Rectal smooth muscle tissue (tissue), 1 donor: ENCODE measurements around the gene DIS3L2.

Source experiments
- H3K27ac ChIP-seq: one replicate; pipeline ENCODE4 v1.7.0; 2013; ENCODE audit warnings: low read depth, low read length, inconsistent platforms
- H3K27me3 ChIP-seq: one replicate; pipeline ENCODE4 v1.7.0; 2013; ENCODE audit warnings: low read length; ENCODE audit not compliant: control insufficient read depth, insufficient read depth
- H3K36me3 ChIP-seq: one replicate; pipeline ENCODE4 v1.7.0; 2013; ENCODE audit warnings: low read length; ENCODE audit not compliant: control insufficient read depth, insufficient read depth
- H3K4me1 ChIP-seq: one replicate; pipeline ENCODE4 v1.7.0; 2013; ENCODE audit warnings: low read length; ENCODE audit not compliant: control insufficient read depth, insufficient read depth
- H3K4me3 ChIP-seq: one replicate; pipeline ENCODE4 v1.7.0; 2013; ENCODE audit warnings: low read length
- H3K9ac ChIP-seq: one replicate; pipeline ENCODE4 v1.7.0; 2013; ENCODE audit warnings: low read length

Gene DIS3L2

GRCh38 chr2:232225895-232226294 is 264.4 kb downstream of the DIS3L2 start:
- no peaks in the 10 kb centered on the region for H3K36me3 ChIP-seq
- no peak overlapping the region for H3K27ac ChIP-seq
- H3K4me1 ChIP-seq = no peaks in the 10 kb centered on the region
- H3K9ac ChIP-seq = no peak overlapping the region
- no peaks in the 10 kb centered on the region for H3K27me3 ChIP-seq
- no peak overlapping the region for H3K4me3 ChIP-seq

GRCh38 chr2:232228332-232228731 is 266.8 kb downstream of the DIS3L2 start:
- H3K4me1 ChIP-seq = no peaks in the 10 kb centered on the region
- no peaks in the 10 kb centered on the region for H3K27me3 ChIP-seq
- H3K36me3 ChIP-seq = no peaks in the 10 kb centered on the region
- H3K9ac ChIP-seq = no peak overlapping the region
- H3K4me3 ChIP-seq = no peak overlapping the region
- H3K27ac ChIP-seq = no peak overlapping the region

GRCh38 chr2:232228971-232229894 is 267.7 kb downstream of the DIS3L2 start:
- no peak overlapping the region for H3K9ac ChIP-seq

GRCh38 chr2:232229911-232230310 is 268.4 kb downstream of the DIS3L2 start:
- H3K27ac ChIP-seq = no peak overlapping the region
- H3K36me3 ChIP-seq = no peaks in the 10 kb centered on the region
- H3K27me3 ChIP-seq = no peaks in the 10 kb centered on the region

More at GRCh38 chr2:232228971-232229894, 267.7 kb downstream of the DIS3L2 start:
- H3K4me3 ChIP-seq = no peak overlapping the region
- no peak overlapping the region for H3K27ac ChIP-seq
- no peaks in the 10 kb centered on the region for H3K4me1 ChIP-seq
- H3K36me3 ChIP-seq = no peaks in the 10 kb centered on the region
- H3K27me3 ChIP-seq = no peaks in the 10 kb centered on the region

GRCh38 chr2:232230560-232230959 is 269.0 kb downstream of the DIS3L2 start:
- no peak overlapping the region for H3K27ac ChIP-seq
- H3K4me1 ChIP-seq = no peaks in the 10 kb centered on the region
- H3K9ac ChIP-seq = no peak overlapping the region
- no peaks in the 10 kb centered on the region for H3K27me3 ChIP-seq
- no peaks in the 10 kb centered on the region for H3K36me3 ChIP-seq
- H3K4me3 ChIP-seq = no peak overlapping the region

More at GRCh38 chr2:232229911-232230310, 268.4 kb downstream of the DIS3L2 start:
- Histone ChIP-seq H3K4me1 (no peaks in the 10 kb centered on the region), H3K4me3 (no peak overlapping the region), H3K9ac (no peak overlapping the region)

GRCh38 chr2:232231554-232231953 is 270.0 kb downstream of the DIS3L2 start:
- Histone ChIP-seq H3K27ac (no peak overlapping the region), H3K27me3 (no peaks in the 10 kb centered on the region), H3K4me1 (no peaks in the 10 kb centered on the region), H3K36me3 (no peaks in the 10 kb centered on the region), H3K4me3 (no peak overlapping the region), H3K9ac (no peak overlapping the region)

- Histone ChIP-seq H3K27me3 (no peaks in the 10 kb centered on the region), H3K9ac (no peak overlapping the region), H3K4me1 (no peaks in the 10 kb centered on the region), H3K4me3 (no peak overlapping the region), H3K36me3 (no peaks in the 10 kb centered on the region), H3K27ac (no peak overlapping the region)
These were observed 271.4 kb downstream of the DIS3L2 start for GRCh38 chr2:232232915-232233314.

GRCh38 chr2:232234922-232235615 is 273.6 kb downstream of the DIS3L2 start:
- H3K4me3 ChIP-seq = no peak overlapping the region
- no peaks in the 10 kb centered on the region for H3K27me3 ChIP-seq
- H3K27ac ChIP-seq = no peak overlapping the region
- no peak overlapping the region for H3K9ac ChIP-seq
- peaks cover 5% of the 10 kb centered on the region for H3K36me3 ChIP-seq
- H3K4me1 ChIP-seq = no peaks in the 10 kb centered on the region

- H3K9ac ChIP-seq = no peak overlapping the region
- H3K27me3 ChIP-seq = no peaks in the 10 kb centered on the region
- H3K4me1 ChIP-seq = no peaks in the 10 kb centered on the region
- H3K4me3 ChIP-seq = no peak overlapping the region
- H3K36me3 ChIP-seq = peaks cover 8% of the 10 kb centered on the region
- no peak overlapping the region for H3K27ac ChIP-seq
These were observed 274.2 kb downstream of the DIS3L2 start for GRCh38 chr2:232235716-232236115.

- Histone ChIP-seq H3K9ac (no peak overlapping the region), H3K27ac (no peak overlapping the region), H3K4me1 (no peaks in the 10 kb centered on the region), H3K4me3 (no peak overlapping the region), H3K36me3 (peaks cover 10% of the 10 kb centered on the region), H3K27me3 (no peaks in the 10 kb centered on the region)
These were observed 274.7 kb downstream of the DIS3L2 start for GRCh38 chr2:232236200-232236599.

- Histone ChIP-seq H3K36me3 (peaks cover 10% of the 10 kb centered on the region), H3K27me3 (no peaks in the 10 kb centered on the region), H3K4me3 (no peak overlapping the region), H3K4me1 (no peaks in the 10 kb centered on the region), H3K9ac (no peak overlapping the region), H3K27ac (no peak overlapping the region)
These were observed 276.0 kb downstream of the DIS3L2 start for GRCh38 chr2:232237464-232237863.

GRCh38 chr2:232238108-232238507 is 276.6 kb downstream of the DIS3L2 start:
- Histone ChIP-seq H3K36me3 (peaks cover 10% of the 10 kb centered on the region), H3K4me1 (no peaks in the 10 kb centered on the region), H3K4me3 (no peak overlapping the region), H3K9ac (no peak overlapping the region), H3K27ac (no peak overlapping the region), H3K27me3 (no peaks in the 10 kb centered on the region)
